UCSD-AML1 (cell line): Measurements from ENCODE around the gene APOBEC3B.
"Not testable (repeated sequence)": the region's sequence is repeated elsewhere in the genome, so short reads cannot be mapped to it uniquely, and the experiment has no call there.

Source experiments
- DNase-seq: peaks from one replicate; lab custom pipeline; 2025; ENCODE audit not compliant: unreplicated experiment; lab: John Stamatoyannopoulos, UW

APOBEC3B gene

GRCh38 chr22:38987171-38987895 lies 5.2 kb downstream of the APOBEC3B start:
- DNase-seq, result no peak

GRCh38 chr22:38989466-38989865 lies 7.3 kb downstream of the APOBEC3B start:
- DNase-seq, result peak; percentile 25

- DNase-seq, result peak; percentile 37
Measured at GRCh38 chr22:38992871-38993371, 10.8 kb downstream of the APOBEC3B start.

- DNase-seq, result no peak
Measured at GRCh38 chr22:38996105-38996504, 14.0 kb downstream of the APOBEC3B start.

GRCh38 chr22:38997518-38997917 lies 15.4 kb downstream of the APOBEC3B start:
- no peak for DNase-seq

GRCh38 chr22:39003165-39003638 lies 21.1 kb downstream of the APOBEC3B start:
- peak; percentile 81 for DNase-seq

GRCh38 chr22:39007177-39007576 lies 25.0 kb downstream of the APOBEC3B start:
- no peak for DNase-seq

GRCh38 chr22:39008271-39008850 lies 26.2 kb downstream of the APOBEC3B start:
- not testable (repeated sequence) for DNase-seq

- DNase-seq, result no peak
Measured at GRCh38 chr22:39010946-39011345, 28.8 kb downstream of the APOBEC3B start.

- no peak for DNase-seq
Measured at GRCh38 chr22:39012533-39013511, 30.7 kb downstream of the APOBEC3B start.

GRCh38 chr22:39013561-39013941 lies 31.4 kb downstream of the APOBEC3B start:
- not testable (repeated sequence) for DNase-seq

- DNase-seq, result peak; percentile 77
Measured at GRCh38 chr22:39013942-39014722, 32.0 kb downstream of the APOBEC3B start, which contains the start of gene APOBEC3C. TSS of gene APOBEC3C (plus strand) at chr22:39014257. CDS start at chr22:39014363, 106 bp downstream.

- not testable (repeated sequence) for DNase-seq
Measured at GRCh38 chr22:39014723-39015121, 32.6 kb downstream of the APOBEC3B start.

- no peak for DNase-seq
Measured at GRCh38 chr22:39016592-39016991, 34.4 kb downstream of the APOBEC3B start.

- no peak for DNase-seq
Measured at GRCh38 chr22:39017596-39018365, 35.6 kb downstream of the APOBEC3B start.

GRCh38 chr22:39020021-39020651 lies 38.0 kb downstream of the APOBEC3B start:
- DNase-seq, result not testable (repeated sequence)

GRCh38 chr22:39021552-39022250 lies 39.6 kb downstream of the APOBEC3B start:
- no peak for DNase-seq

GRCh38 chr22:39024519-39025308 lies 42.6 kb downstream of the APOBEC3B start:
- DNase-seq, result no peak
